Renal cortical epithelial cell (primary cell): Measurements from ENCODE around the gene GLYAT. TPM values are rescaled to one million over a fixed set of nuclear protein-coding genes. Genes with fewer than 3 reads are reported as not detected.
A peak's percentile ranks its signal among the peaks of the same experiment; 100 is the strongest.
"Not testable (repeated sequence)": the region's sequence is repeated elsewhere in the genome, so short reads cannot be mapped to it uniquely, and the experiment has no call there.

Source experiments
- DNase-seq: peaks from one replicate; pipeline ENCODE4 v3.0.0-alpha.2; 2011; ENCODE audit warnings: low read depth
- total RNA-seq: library from RNA; depleted of rRNA; stranded (reverse); fragments of >200 nt; gene quantifications from 2 replicates; pipeline ENCODE4 v1.2.3, GENCODE V29; 2014

Gene GLYAT
- total RNA-seq, 1 donor from 2014 or later = 3.6 TPM

- not testable (repeated sequence) for DNase-seq
Measured at GRCh38 chr11:58677536-58677935, 54.2 kb downstream of the GLYAT start.

GRCh38 chr11:58676563-58677135 is 55.1 kb downstream of the GLYAT start:
- no peak for DNase-seq

- DNase-seq = peak; percentile 52
Measured at GRCh38 chr11:58675334-58676155, 56.2 kb downstream of the GLYAT start.

GRCh38 chr11:58674609-58675008 is 57.1 kb downstream of the GLYAT start:
- DNase-seq = peak; percentile 34

- DNase-seq = no peak
Measured at GRCh38 chr11:58671983-58672633, 59.6 kb downstream of the GLYAT start.

- DNase-seq = peak; percentile 20
Measured at GRCh38 chr11:58659910-58660570, 71.7 kb downstream of the GLYAT start.

GRCh38 chr11:58659404-58659803 is 72.3 kb downstream of the GLYAT start:
- DNase-seq = peak; percentile 56

Other genes with a start within 250 kb of the GLYAT start
- not detected in 2 replicates for gene OR5B21, start 223.8 kb downstream of the GLYAT start, total RNA-seq
- 4.1 and 14.1 TPM in 2 replicates for gene LPXN, start 156.1 kb downstream of the GLYAT start, total RNA-seq
- gene ZFP91, start 152.9 kb downstream of the GLYAT start, total RNA-seq = 42.1 and 56.1 TPM in 2 replicates
- 0.35 and 1.6 TPM in 2 replicates for gene CNTF, start 109.3 kb downstream of the GLYAT start, total RNA-seq
- gene GLYATL2, start 112.8 kb upstream of the GLYAT start, total RNA-seq = 0.20 and 2.1 TPM in 2 replicates
- 2.8 and 5.0 TPM in 2 replicates for gene GLYATL1, start 207.5 kb upstream of the GLYAT start, total RNA-seq